HG03460 (cell line): ENCODE results near the gene SLC35G2.
"Not testable (repeated sequence)": the region's sequence is repeated elsewhere in the genome, so short reads cannot be mapped to it uniquely, and the experiment has no call there.

ENCODE experiments used
- ATAC-seq: cut with Tn5 transposase; IDR thresholded peaks from one replicate; pipeline ENCODE4 v1.9.1; 2021; ENCODE audit not compliant: unreplicated experiment

SLC35G2 gene

DNA sequence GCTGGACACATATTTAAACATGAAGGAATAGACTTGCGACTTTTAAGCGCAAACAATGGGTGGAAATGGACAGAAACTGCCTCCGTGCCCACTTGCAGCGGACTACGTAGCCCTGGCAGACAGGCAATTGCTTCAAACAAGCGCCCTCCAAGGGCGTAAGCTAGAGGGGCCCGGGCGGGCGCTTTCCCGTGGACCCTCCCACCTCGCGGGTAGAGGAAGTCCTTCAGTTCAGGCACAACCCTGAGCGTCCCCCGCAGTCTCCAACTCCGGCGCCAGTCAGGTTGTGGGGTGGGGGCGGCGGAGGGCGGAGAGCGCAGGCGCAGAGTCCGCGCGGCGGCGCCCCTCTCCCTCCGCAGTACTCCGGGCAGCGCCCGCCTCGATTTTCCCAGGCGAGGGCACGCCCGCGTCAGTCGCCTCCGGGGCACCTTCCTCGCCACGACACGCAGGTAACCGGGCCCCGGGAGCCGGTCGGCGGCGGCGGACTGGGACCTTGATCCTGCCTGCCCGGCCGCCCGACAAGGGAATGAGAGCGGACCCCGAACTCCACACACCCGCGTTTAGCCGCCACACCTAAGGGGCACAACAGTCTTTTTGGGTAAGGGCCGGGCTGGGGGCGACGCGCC, at the start of gene SLC35G2:
SLC35G2 (plus strand) TSS at position 358 of the 623 bp plus-strand sequence. CDS start 35,335 bp downstream, outside the sequence.
- peak; percentile 51 for ATAC-seq

DNA sequence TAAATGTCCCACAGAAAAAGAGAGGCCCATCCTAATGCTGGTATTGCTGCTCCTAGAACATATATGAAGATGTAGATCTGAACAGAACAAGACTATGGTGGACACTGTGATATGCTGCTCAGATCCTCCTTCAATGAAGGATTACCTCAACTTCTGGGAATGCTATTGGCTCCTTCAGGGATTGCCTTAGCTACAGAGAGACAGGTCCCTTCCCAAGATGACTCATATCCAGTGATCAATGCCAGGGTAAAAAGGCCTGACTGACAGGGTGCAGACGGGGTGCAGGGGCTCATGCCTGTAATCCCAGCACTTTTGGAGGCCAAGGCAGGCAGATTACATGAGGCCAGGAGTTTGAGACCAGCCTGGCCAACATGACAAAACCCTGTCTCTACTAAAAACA, 46.2 kb upstream of the SLC35G2 start:
- no peak for ATAC-seq

DNA sequence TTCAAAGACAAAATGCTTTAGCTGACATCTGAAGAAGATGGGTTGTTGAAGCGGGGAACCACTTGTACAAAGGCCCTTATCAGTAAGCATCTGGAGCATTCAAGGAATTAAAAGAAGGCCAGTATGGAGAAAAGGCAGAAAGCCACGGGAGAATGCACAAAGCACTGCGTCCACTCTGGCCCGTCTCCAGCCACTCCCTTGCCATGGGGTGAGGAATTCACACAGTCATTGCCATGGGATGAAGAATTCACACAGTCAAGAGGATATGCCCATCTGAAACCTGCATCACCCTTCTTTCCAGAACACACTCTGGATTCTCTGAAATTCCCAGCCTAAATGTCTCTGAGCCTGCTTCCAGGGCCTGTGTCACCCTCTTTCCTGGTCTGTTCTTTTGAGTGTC, 40.1 kb upstream of the SLC35G2 start:
- ATAC-seq, result no peak

GRCh38 chr3:136780741-136781140, 38.2 kb upstream of the SLC35G2 start:
- ATAC-seq, result no peak

DNA sequence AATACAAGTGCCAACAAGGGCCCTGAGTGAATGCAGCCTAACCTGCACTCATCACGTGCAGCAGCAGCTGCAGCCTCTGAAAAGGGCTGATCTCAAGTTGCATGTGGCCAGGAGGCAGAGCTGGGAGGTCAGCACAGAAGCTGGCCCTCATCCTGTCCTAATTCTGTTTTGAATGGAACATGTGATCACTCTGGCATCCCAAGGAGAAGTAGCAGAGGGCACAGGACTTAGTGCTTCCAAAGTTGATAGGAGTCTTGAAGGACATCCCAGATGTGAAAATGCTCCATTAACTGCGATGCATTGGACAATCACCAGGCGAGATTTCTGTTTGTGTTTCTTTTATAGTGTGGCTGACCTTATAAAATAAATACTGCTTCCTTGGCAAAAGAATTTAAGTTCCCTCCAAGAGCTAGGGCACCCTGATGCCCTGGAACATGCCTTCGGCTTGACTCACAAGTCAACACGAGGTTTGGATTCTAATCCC, 35.2 kb upstream of the SLC35G2 start:
- ATAC-seq, result no peak

DNA sequence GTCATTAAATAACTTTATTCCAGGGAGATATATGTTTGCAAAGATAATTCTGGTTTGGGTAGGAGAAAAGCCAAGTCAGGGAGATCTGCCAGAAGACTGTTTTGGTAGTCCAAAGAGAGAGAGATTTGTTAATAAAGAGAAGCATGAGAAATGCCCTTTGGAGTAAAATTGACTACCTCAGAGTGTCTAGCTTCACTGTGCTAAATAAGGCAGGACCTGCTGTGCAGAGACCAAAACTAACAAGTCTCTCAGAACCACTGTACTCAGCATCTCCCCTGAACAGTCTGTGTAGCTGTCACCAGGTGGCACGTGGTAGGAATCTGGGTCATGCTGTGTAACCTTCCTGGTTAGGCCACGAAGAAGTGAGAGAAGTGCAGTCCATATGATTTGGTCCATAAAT, 31.6 kb upstream of the SLC35G2 start:
- peak; percentile 79 for ATAC-seq

GRCh38 chr3:136788154-136788553, 30.8 kb upstream of the SLC35G2 start:
- ATAC-seq, result no peak

- ATAC-seq, result no peak
Measured at GRCh38 chr3:136789976-136790375, 28.9 kb upstream of the SLC35G2 start.

DNA sequence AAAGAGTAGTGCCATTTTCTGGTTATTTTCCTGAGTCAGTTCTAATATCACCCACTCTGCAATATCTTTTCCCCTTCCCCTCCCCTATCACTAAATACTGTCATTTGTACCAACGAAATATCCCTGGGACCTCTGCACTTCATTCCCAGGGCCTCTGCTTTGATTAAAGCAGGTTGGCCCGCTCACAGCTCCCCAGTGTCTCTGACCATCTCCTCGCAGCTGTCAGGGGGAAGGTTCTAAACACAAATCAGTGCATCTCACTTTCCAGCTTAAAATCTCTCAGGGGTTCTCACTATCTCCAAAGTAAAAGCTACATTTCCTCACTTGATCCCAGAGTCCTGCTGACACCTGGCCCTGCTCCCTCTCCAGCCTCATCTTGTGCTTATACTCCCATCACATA, 28.1 kb upstream of the SLC35G2 start:
- no peak for ATAC-seq

- no peak for ATAC-seq
Measured at GRCh38 chr3:136792556-136793330, 26.2 kb upstream of the SLC35G2 start.

GRCh38 chr3:136801146-136801545, 17.8 kb upstream of the SLC35G2 start:
- ATAC-seq, result not testable (repeated sequence)

GRCh38 chr3:136802481-136802996, 16.4 kb upstream of the SLC35G2 start:
- ATAC-seq, result no peak

GRCh38 chr3:136804141-136804540, 14.8 kb upstream of the SLC35G2 start:
- ATAC-seq, result no peak

DNA sequence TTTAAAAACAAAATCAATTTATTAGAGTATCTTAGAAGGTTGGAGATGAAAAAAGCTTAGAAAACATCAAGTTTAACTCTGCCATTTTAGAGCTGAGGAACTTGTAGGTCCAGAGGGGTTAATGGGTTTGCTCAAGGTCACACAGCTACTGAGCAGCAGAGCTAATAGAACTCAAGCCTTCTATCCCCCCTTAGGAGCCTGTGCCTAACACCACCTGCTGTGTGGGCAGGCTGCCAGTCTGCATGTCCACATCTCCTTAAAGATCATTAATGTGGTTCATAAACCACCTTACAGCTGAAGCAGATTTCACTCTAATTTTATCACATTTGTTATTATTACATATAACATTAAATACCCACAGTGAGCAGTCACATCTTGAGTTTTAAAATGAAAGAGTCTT, 14.1 kb upstream of the SLC35G2 start:
- no peak for ATAC-seq

DNA sequence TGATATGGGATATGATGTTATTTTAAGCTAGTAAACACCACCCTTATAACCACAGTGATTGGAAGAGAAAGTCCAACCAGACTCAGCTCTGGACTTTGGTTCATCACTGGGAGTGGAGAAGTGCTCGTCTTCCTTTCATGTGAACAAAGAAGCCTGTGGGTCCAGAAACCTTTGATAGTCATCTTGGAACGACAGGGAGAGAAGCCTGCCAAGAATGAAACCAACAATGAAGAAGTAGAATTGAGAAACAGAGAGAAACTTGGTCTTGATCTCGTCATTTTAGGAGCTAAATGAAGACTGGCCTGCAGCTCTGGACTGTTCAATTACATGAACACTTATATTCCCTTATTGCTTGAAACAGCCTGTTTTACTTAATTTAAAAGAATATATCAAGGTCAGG, 13.1 kb upstream of the SLC35G2 start:
- ATAC-seq, result no peak

DNA sequence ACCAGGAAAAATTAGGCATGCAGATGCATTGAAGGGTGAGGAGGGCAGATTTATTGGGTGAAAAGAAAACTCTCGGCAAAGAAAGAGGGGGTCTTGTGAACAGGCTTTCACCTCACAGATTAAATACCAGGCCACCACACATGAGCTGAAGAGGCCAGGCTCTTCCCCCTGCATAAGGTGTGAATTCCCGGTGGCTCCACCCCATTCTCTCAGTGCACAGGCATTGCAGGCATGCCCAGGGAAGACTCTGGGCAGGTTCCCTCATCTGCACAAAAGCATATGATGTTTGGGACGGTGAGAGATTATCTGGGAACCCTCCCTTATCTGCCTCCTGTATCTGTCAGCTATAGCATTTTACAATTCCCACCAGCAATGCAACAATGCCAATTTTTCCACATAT, 7.2 kb upstream of the SLC35G2 start:
- ATAC-seq, result no peak

DNA sequence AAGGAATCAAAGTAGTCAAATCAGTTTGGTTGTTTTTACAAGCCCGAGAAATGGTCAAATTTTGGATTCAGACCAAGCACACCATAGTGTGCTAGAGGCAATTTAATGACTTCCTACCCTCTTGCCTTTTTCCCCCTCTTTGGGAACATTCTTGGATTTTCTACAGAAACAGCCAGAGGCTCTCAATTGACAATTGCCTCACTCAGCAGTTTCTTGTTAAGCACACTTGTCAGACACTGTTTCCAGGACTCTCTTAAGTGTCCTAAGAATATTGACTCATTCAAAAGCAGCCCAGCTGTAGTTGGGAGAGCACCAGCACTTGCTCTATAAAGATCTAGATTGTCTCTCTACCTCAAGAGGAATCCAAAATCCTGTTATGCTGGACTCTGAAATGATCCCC, 1.5 kb upstream of the SLC35G2 start:
- no peak for ATAC-seq

DNA sequence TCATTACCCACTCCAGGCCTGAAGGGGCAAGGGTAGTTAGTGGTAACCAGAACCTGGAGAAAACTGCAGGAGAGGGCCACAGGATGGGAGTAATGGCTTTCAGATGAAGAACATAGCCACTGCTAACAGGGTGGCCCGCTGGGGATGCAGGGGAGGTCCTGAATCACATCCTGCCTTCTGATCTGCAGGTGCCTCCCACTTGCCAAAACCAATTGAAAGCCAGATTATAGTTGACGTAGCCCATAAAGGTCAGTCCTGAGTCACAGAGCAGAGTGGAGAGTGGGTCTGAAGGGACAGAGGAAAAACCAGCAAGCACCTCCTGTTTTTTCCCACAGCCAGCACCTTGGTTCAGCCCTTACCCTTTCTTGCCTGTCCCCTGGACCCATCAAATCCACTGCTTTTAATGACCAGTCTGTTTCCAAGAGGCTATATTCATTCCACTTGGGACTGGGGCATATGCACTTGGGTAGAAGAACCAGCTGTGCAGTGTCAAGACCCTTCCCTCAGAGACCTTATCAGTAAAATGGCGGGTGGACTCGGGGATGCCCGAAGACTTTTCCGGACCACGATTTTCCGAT, 646 bp upstream of the SLC35G2 start:
- no peak for ATAC-seq

GRCh38 chr3:136819392-136819730, 435 bp downstream of the SLC35G2 start:
- ATAC-seq, result peak; percentile 28

GRCh38 chr3:136819731-136820679, 1.1 kb downstream of the SLC35G2 start:
- no peak for ATAC-seq

- ATAC-seq, result no peak
Measured at GRCh38 chr3:136831461-136831860, 12.5 kb downstream of the SLC35G2 start.
